NCI-H345 treated with DMSO at 0.1 percent for 48 hours (cell line): ENCODE data around the gene NLRP8.
"Not testable (repeated sequence)": the region's sequence is repeated elsewhere in the genome, so short reads cannot be mapped to it uniquely, and the experiment has no call there.

ENCODE experiments used
- DNase-seq: peaks from one replicate; lab custom pipeline; 2025; ENCODE audit not compliant: unreplicated experiment; lab: John Stamatoyannopoulos, UW

The NLRP8 gene

DNA sequence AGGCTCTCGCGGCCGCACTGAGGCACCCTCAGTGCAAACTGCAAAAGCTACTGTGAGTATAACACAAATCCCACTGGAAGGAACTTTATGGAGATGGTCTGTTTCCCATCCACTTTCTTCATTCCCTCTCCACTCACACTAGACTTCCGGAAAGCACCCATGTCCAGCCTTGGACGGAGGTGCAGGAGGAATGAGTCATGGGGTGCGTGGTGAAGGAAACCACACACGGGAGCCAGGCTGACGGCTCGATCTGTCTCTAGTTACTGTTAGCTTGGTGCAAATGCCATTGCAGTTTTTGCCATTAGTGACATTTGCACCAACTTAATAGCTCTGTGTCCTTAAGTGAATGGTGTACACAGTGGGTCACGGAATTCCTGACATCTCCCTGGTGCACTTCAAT is 14.6 kb downstream of the NLRP8 start:
- DNase-seq, result no peak

DNA sequence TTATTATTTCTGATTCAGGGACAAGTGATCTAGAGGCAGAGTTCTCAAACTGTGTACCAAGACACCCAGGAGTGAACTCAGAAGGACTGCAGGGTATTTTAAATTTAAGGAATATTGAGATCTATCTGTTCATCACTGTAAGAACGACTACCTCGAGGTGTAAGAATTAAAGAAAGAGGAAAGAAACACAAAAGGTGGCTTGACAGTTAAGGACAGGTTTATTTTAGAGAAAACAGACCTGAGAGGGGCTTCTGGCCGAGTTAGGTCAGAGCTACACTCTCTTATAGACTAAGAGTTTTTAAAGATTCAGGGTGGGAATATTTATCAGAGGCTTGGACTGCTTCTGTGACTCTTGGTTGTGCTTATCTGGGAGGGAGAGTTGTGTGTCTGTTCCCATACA is 26.4 kb downstream of the NLRP8 start:
- no peak for DNase-seq

DNA sequence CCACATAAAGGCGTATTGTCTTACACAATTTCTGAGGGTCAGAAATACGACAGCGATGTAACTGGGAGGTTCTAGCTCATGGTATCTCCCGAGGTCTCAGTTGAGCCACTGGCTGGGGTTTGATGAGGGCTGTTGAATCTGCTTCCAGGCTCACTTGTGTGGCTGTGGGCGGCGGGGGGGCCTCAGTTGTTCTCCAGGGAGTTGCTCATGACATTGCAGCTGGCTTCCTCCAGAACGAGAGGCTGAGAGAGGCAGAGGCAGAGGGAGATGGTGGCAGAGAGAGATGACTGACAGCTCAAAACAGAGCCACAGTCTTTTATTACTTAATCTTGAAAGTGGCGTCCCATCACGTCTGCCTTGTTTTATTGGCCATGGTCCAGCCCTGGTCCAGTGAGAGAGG is 32.8 kb downstream of the NLRP8 start:
- DNase-seq, result no peak

DNA sequence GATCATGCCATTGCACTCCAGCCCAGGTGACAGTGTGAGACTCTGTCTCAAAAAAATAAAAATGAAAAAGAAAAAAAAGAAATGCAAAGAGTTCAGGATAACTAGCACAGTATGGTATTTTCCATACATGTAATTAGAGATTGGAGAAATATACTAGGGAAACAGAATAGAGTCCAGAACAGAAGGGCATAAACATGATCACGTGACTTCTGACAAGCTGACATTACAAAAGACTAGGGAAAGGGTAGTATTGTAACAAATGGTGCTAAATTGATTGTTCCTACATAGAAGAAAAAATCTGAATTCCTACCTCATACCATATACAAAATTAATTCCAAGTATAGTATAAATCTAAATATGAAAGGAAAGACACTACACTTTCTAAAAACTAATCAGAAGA is 37.6 kb downstream of the NLRP8 start:
- no peak for DNase-seq

DNA sequence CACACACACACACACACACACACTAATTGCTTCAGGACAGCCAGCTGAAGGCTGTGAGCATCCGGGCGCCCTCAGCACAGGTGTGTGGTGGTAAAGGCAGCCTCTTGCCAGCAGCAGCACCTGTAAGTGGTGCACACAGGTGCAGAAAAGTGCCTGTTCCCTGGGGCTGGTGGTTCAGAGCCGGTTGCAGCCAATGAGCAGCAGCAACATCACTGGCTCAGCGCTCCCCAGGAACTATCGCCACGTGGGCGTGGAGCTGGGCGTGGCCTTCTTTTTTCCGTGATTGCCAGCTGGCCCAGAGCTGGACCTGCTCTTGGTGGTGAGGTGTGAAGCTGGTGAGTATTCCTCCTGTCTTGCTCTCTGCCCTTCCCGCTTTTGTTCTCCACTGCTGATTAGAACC is 38.9 kb downstream of the NLRP8 start, which contains the start of gene NLRP5:
Gene NLRP5 (plus strand): TSS at position 289 of the 400 bp plus-strand sequence.
- DNase-seq, result no peak

DNA sequence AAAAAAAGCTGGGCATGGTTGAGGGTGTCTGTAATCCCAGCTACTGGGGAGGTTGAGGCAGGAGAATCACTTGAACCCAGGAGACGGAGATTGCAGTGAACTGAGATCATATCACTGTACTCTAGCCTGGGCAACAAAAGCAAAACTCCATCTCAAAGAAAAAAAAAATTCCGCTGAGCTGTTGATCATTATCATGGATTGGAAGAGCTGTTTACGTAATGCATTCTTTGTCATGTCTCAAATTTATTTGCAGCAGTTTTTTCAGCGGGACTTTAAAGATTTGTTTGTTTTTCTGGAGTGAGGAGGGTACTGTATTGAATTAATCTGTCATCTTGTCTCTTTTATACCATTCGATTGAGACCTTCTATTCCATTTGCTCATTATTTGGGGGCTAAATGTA is 43.2 kb downstream of the NLRP8 start:
- no peak for DNase-seq

DNA sequence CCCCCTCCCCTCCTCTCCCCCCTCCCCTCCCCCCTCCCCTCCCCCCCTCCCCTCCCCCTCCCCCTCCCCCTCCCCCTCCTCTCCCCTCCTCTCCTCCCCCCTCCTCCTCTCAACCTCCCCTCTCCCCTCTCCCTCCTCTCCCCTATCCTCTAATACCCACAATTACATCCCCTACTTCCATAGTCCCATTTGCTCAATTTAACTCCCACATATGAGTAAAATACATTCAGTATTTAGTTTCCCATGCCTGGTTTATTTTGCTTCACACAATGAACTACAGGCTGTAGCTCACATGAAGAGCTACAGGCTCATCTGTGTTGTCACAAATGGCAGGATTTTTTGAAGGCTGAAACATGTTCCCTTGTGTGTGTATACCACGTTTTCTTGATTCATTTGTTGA is 45.9 kb downstream of the NLRP8 start:
- DNase-seq, result no peak

DNA sequence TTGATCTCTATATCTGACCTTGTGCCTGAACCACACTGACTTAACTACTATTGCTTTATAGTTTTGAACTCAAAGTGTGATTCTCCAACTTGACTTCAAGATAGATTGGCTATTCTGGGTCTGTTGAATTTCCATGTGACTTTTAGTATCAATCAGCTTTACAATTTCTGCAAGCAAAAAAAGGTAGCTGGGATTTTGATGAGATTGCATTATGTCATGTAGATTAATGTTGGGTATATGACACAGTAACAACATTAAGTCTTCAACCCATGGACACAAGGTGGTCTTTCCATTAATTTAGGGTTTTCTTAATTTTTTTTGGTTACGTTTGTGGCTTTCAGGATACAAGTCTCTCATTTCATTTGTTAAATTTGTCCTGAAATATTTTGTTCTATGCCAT is 67.1 kb downstream of the NLRP8 start:
- DNase-seq, result no peak

DNA sequence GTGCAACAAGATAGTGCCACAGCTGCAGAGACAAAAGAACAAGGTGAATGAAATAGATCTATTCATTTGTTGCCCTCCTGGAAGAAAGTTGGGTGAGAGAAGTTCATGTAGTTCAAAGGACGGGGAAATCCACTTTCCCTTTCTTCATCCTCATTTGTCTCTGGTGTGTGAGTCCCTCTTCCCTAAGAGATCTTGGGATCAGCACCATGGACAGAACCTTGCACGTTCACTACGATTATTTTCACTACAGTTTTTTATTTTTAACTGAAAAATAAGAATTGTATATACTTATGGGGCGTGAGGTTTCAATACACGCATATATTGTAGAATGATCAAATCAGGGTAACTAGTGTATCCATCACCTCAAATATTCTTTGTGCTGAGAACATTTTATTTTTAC is 68.1 kb downstream of the NLRP8 start:
- DNase-seq, result no peak

DNA sequence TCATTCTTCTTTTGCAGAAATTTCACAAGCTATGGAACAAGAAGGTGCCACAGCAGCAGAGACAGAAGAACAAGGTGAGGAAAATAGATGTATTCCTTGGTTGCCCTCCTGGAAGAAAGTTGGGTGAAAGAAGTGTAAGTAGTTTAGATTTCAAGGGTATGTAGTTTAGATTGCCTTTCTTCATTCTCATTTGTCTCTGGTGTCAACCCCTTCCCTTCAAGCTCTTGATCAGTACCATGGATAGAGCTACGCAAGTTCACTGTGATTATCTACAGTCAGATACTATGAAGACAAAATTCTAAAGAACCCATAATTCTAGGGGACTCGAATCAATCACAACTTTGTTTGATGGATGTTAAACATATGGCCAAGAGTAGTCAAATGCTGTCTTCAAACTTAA is 71.7 kb downstream of the NLRP8 start:
- DNase-seq, result not testable (repeated sequence)

DNA sequence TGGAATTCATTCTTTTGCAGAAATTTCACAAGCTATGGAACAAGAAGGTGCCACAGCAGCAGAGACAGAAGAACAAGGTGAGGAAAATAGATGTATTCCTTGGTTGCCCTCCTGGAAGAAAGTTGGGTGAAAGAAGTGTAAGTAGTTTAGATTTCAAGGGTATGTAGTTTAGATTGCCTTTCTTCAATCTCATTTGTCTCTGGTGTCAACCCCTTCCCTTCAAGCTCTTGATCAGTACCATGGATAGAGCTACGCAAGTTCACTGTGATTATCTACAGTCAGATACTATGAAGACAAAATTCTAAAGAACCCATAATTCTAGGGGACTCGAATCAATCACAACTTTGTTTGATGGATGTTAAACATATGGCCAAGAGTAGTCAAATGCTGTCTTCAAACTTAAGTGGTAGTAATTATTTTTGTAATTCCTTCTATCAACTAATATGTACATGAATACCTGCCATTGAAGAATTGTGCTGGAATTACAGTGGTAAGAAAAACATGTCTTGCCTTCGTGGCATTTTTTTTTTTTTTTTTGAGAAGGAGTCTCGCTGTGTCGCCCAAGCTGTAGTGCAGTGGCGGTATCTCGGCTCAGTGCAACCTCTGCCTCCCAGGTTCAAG is 72.8 kb downstream of the NLRP8 start:
- not testable (repeated sequence) for DNase-seq

DNA sequence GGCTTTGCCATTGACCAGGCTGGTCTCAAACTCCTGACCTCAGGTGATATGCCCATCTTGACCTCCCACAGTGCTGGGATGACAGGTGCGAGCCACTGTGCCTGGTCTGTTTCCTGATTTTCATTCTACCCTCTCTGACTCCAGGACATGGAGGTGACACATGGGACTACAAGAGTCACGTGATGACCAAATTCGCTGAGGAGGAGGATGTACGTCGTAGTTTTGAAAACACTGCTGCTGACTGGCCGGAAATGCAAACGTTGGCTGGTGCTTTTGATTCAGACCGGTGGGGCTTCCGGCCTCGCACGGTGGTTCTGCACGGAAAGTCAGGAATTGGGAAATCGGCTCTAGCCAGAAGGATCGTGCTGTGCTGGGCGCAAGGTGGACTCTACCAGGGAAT is 79.1 kb downstream of the NLRP8 start:
- DNase-seq, result no peak
